HG03565 (cell line): ENCODE results near the gene ARHGAP24.

ENCODE experiments used
- ATAC-seq: cut with Tn5 transposase; IDR thresholded peaks from one replicate; pipeline ENCODE4 v1.9.1; 2021; ENCODE audit warnings: mild to moderate bottlenecking, moderate library complexity; ENCODE audit not compliant: unreplicated experiment

ARHGAP24 gene

DNA sequence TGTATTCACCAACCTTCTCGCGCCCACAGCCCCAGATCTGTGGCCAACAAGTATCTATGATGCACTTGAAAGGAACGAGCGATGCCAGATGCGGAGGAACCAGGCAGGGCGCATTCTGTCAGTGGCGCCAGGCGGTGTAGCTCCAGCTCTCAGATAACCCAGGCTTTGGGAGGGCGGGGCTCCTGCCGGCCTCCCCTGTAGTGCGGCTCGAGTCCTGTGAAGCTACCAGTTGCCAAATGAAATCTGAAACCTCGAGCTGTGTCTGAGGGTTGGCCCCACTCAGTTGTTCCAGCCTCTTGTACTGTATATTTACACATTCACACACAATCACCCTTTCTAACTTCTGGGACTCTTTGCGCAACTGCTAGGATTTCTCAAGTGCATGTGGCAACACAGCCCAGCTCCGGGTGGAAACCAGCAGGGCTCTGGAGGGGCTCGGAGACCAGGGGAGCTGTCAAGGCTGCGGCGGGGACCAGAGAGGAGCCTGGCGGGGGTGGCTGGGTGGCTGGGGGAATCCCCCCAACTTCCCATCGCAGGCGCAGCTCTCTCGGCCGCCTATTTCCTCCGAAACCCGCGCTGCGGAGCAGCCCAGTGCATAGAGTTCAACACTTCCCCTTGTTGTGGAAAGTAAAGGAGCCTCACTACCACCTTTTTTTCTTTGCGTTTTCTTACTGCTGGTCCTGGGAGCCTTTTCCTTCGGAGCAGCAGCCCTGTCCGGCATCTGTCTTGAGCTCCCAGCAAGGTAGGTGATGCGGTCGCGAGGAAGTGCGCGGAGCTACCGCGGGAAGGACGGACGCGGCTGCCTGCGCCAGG is at the start of gene ARHGAP24:
Gene ARHGAP24, plus strand, starts transcription at position 333 of the 813 bp plus-strand sequence.
- peak; percentile 77 for ATAC-seq

DNA sequence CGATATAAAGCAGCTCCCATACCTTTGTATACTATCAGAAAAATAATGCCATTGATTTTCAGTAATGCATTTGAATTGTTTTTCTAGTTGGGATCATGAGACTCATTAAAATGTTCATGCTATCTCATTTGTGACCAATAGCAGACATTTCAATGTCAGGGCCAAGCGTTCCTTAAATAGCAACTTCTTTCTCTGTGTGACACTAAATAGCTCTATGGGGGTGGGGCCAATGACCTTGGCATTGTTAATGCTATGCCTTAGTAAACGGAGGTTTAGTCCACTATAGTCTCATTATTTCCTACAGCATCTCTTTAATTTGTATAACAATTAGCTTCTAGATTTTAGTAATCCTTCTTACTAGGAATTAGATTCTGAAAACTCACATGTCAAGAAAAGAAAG is 48.6 kb upstream of the ARHGAP24 start:
- no peak for ATAC-seq

- no peak for ATAC-seq
Observed at GRCh38 chr4:85427123-85427522, 47.8 kb upstream of the ARHGAP24 start.

DNA sequence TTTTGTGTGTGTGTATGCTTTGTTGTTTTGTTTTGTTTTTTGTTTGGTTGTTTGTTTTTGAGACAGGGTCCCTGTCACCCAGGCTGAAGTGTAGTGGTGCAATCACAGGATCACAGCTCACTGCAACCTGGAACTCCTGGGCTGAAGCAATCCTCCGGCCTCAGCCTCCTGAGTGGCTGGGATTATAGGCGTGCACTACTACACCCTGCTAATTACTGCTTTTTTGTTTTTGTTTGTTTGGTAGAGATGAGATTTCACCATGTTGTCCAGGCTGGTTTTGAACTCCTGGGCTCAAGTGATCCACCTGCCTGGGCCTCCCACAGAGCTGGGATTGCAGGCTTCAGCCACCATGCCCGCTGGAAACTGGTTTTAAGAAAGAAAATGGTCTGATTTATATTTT is 44.7 kb upstream of the ARHGAP24 start:
- ATAC-seq: no peak

DNA sequence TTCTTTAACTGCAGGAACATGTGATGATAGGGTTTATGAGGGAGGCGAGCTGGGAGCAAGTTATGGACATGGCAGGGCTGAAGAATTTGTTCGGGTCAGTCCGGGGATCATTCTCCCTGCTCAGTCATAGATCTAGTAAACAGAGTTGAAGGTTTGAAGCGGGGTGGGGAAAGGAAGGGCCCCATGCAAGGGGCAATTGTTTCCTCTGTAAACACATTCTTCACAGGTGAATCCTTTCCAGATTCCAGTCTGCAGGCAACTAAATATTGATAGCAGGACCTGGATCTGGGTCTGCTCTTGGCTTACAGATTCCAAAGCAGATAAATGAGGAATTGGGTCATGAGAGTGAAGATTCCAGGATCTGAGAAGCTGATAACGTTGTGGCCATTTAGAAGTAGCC is 44.3 kb upstream of the ARHGAP24 start:
- ATAC-seq: no peak

DNA sequence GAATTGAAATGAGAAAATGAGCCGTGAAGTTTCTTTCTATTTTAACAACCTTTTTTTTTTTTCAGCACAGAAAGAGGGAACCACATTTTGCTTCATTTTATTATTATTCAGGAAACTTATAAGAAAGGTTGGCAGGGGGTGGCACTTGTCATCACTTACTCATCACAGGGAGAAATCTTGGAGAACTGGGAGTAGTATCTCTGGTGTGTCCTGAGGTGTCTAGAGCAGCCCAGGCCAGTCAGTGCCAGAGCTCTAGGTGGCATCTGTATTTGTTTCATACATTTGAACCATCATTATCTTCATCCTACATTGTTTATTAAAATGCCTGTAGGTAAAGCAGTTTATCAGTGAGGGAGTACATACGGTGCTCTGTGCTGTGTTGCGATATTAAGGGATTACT is 43.8 kb upstream of the ARHGAP24 start:
- ATAC-seq: no peak

DNA sequence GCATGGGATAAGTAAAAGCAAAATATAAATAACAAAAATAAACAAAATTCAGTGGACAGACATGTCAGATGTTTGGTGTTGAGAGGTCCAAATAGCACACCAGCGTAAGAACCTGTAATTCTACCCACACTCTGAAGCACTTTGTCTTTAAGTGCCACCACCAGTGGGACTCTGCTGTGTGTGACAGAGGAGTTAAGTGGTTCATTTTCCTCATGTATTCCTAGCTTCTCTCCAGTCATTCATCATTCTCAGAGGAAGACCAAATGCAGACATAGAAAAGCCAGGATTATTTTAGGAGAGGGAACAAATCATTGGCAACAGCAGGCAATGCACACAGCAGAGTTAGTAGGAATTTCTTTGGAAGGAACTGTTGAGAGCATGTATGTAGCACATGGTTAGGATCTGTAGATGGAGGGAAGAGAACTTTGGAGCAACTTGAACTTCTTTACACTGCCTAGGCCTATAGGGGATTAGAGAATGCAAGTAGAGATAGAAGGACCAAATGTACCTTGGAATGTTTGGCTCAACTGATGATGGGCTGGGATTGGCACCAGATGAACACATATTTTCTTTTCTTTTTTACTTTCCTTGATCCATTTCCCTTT is 43.0 kb upstream of the ARHGAP24 start:
- ATAC-seq: no peak

DNA sequence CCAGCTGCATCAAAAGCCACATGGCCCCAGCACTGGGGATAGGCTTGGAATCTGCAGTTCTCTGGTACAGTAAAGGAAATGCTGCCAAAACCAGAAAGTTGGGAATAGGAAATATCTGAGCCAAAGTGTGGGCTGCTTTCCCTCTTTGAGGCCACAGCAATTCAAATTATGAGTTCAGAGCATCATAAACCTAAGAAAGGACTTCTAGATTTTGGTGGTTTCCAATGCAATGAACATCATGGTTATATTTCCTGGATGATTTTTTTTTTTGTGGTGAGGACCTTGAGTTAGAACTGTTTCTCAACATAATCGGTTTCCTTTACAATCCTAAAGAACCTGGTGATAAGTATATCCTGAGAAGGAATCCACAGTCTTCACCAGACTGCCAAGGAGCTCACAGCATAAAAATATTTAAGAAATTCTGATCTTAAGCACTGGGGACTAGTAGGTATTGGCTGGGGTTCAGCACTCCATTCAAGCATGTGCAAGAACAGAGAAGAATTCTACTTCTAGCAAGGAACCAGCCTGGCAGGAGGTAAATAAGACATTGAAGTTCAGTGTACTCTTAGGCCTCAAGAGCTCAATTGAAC is 29.8 kb upstream of the ARHGAP24 start:
- ATAC-seq: no peak

DNA sequence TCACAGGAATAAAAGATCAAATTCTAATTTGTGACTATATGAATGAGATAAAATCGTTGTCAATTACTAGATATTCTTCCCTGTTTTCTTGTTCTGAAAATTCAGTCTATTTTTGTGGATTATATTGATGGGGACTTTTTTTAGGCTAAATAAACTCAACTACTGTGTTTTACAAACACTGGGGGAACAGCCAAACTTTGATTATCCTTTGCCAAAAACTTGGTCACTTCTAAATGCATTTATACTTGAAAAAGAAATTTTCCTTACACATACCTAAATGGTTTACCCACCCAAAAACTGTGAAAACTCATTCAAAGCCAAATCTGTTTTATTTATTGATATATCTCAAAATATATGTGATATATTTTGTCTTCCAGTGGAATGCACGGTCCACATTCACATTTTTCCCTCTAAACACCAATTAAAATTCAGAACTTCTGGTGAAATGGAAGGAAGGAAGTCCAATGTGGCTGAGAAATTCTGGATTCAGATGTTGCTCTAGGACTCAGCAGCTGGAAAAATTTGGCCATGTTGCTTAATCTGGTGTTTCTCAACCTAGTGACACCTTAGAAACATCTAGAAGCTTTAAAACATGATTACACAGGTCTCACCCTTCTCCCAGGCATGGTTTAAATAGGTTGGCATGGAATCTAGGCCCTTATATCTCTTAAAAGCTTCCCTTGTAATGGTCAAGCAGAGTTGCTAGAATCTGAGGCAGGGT is 28.6 kb upstream of the ARHGAP24 start:
- no peak for ATAC-seq

GRCh38 chr4:85448906-85449890 is 25.8 kb upstream of the ARHGAP24 start:
- peak; percentile 65 for ATAC-seq

- ATAC-seq: no peak
Observed at GRCh38 chr4:85452058-85452731, 22.8 kb upstream of the ARHGAP24 start.

- no peak for ATAC-seq
Observed at GRCh38 chr4:85455942-85456341, 19.0 kb upstream of the ARHGAP24 start.

- no peak for ATAC-seq
Observed at GRCh38 chr4:85457752-85458467, 17.0 kb upstream of the ARHGAP24 start.

- ATAC-seq: no peak
Observed at GRCh38 chr4:85459736-85460135, 15.2 kb upstream of the ARHGAP24 start.

GRCh38 chr4:85474356-85474755 is 594 bp upstream of the ARHGAP24 start:
- no peak for ATAC-seq

DNA sequence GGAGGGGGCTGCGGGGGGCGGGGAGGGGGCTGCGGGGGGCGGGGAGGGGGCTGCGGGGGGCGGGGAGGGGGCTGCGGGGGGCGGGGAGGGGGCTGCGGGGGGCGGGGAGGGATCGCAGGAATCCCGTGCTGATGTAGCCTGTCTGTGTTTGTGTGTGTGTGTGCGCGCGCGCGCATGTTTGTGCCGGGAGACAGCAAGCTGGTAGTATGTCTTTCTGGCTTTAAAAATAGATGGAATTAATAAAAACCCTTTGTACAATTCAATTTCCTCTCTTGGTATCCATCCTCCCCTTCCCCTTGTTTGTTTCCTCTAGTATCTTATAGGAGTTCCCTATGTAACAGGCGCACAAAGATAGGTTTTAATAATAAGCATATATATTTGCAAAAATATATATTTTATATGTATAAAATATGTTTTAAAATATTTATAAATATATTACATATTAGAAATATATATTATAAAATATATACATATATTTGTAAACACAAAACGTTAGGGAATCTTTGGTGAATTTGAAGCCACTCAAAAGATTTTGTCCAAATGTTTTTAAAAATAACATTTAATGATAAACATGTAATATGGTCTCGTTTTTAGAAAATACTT is 782 bp downstream of the ARHGAP24 start:
- ATAC-seq: no peak

DNA sequence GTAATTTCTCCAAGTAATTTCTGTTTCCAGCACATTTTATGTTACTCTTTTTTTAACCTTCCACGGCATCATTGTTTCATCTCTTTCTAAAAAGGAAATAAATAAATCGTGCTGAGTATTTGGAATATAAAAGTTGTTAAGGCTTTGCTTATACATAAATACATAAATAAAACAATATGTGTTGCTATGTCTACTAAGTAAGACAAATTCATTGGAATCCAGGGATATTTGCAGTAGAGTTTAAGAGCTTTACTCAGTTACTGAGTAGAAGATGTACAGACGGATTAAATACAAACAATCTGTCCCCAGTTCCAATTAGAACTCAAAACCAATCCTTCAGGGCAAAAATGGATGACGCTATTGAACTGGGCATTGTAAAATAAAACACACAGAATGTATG is 1.4 kb downstream of the ARHGAP24 start:
- no peak for ATAC-seq

DNA sequence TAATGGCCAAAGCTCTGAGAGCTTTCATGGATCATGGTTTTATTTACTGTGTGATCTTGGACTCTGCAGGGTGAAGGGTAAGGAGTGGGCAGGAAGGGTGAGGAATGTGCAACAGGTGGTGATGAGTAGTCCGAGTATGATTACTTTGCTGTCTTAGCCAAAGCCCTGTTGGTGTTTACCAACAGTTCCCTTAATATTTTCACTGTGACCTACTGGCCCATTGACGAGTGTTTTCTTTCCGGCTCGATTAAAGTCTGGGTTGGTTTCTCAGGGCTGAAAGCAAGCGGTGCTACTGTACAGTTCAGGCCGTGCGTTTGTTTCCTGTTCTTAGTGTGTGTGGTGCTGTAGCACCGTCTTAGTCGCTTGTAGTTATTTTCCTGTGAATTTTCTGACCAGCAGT is 2.6 kb downstream of the ARHGAP24 start:
- ATAC-seq: peak; percentile 20

DNA sequence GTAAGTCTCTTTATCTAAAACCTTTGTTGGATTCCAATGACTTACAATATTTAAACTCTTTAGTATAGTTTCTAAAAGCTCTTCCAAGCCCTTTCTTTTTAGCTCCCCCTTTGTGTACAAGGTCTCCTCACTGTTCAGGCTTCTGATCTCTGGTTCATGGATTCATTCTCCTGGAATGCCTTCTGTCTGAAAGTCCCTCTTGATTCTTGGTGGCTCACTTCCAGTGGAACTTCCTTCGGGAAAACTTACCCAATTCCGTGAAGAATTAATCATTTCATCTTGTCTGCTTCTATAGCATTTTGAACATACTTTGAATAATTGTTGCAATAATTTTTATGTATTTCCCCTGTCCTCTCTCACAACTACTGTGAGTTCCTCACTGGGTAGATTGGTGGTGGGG is 3.6 kb downstream of the ARHGAP24 start:
- ATAC-seq: no peak
